NCI-H510A treated with DMSO at 0.1 percent for 48 hours (cell line): ENCODE results near the gene SSTR5.
"Not testable (repeated sequence)": the region's sequence is repeated elsewhere in the genome, so short reads cannot be mapped to it uniquely, and the experiment has no call there.

Source experiments
- DNase-seq: peaks from one replicate; lab custom pipeline; 2025; lab: John Stamatoyannopoulos, UW

Gene SSTR5

GRCh38 chr16:1090620-1091587 is 18.4 kb downstream of the SSTR5 start:
- DNase-seq = no peak

- DNase-seq = no peak
Measured at GRCh38 chr16:1091992-1092552, 19.5 kb downstream of the SSTR5 start.

GRCh38 chr16:1092685-1093283 is 20.2 kb downstream of the SSTR5 start:
- not testable (repeated sequence) for DNase-seq

GRCh38 chr16:1093284-1094123 is 21.0 kb downstream of the SSTR5 start:
- DNase-seq = no peak

GRCh38 chr16:1094124-1094479 is 21.6 kb downstream of the SSTR5 start:
- no peak for DNase-seq

GRCh38 chr16:1094601-1095449 is 22.3 kb downstream of the SSTR5 start:
- no peak for DNase-seq

GRCh38 chr16:1095450-1096168 is 23.1 kb downstream of the SSTR5 start:
- no peak for DNase-seq

- no peak for DNase-seq
Measured at GRCh38 chr16:1096169-1097082, 23.9 kb downstream of the SSTR5 start, which contains the start of gene C1QTNF8. Gene C1QTNF8, minus strand, starts transcription at chr16:1096244. Its CDS starts 1,322 bp downstream, at chr16:1094922.

- DNase-seq = no peak
Measured at GRCh38 chr16:1097156-1097555, 24.6 kb downstream of the SSTR5 start.

GRCh38 chr16:1097800-1098199 is 25.3 kb downstream of the SSTR5 start:
- no peak for DNase-seq

- no peak for DNase-seq
Measured at GRCh38 chr16:1098266-1098991, 25.9 kb downstream of the SSTR5 start.

- DNase-seq = no peak
Measured at GRCh38 chr16:1099189-1100083, 26.9 kb downstream of the SSTR5 start.

GRCh38 chr16:1100084-1100800 is 27.7 kb downstream of the SSTR5 start:
- DNase-seq = no peak

GRCh38 chr16:1101133-1101532 is 28.6 kb downstream of the SSTR5 start:
- no peak for DNase-seq

GRCh38 chr16:1101573-1102332 is 29.2 kb downstream of the SSTR5 start:
- no peak for DNase-seq

GRCh38 chr16:1102333-1102700 is 29.8 kb downstream of the SSTR5 start:
- no peak for DNase-seq
